SK-N-SH treated with all-trans-retinoic acid at 6 μM for 48 hours (cell line): Measurements from ENCODE around the gene PRR18.

Source experiments
- ARNTL ChIP-seq: fragments of 450-650 bp; formaldehyde crosslinking; IDR thresholded peaks from 2 replicates; pipeline ENCODE4 v1.5.0; 2020; ENCODE audit warnings: low read depth, mild to moderate bottlenecking, moderate library complexity, borderline replicate concordance
- BACH2 ChIP-seq: fragments of 250-450 bp; sonication (Bioruptor Pico); IDR thresholded peaks from 2 replicates; pipeline ENCODE4 v1.9.0; 2021; ENCODE audit warnings: mild to moderate bottlenecking, borderline replicate concordance
- ESRRG ChIP-seq: fragments of 250-450 bp; sonication (Bioruptor Pico); IDR thresholded peaks from 2 replicates; pipeline ENCODE4 v1.6.1; 2021; ENCODE audit warnings: mild to moderate bottlenecking
- GLIS3 ChIP-seq: fragments of 250-450 bp; sonication (Bioruptor Pico); IDR thresholded peaks from 2 replicates; pipeline ENCODE4 v1.5.0; 2020; ENCODE audit warnings: mild to moderate bottlenecking, moderate library complexity
- PATZ1 ChIP-seq: fragments of 250-450 bp; sonication (Bioruptor Pico); IDR thresholded peaks from 2 replicates; pipeline ENCODE4 v1.8.0; 2020; ENCODE audit warnings: mild to moderate bottlenecking, moderate library complexity, borderline replicate concordance
- RARB ChIP-seq: fragments of 250-450 bp; sonication (Bioruptor Pico); IDR thresholded peaks from 2 replicates; pipeline ENCODE4 v1.8.0; 2021; ENCODE audit warnings: mild to moderate bottlenecking, moderate library complexity
- TSHZ2 ChIP-seq: fragments of 250-450 bp; sonication (Bioruptor Pico); IDR thresholded peaks from 2 replicates; pipeline ENCODE4 v1.5.0; 2020; ENCODE audit warnings: mild to moderate bottlenecking, moderate library complexity
- ZFP3 ChIP-seq: fragments of 250-450 bp; sonication (Bioruptor Pico); IDR thresholded peaks from 2 replicates; pipeline ENCODE4 v1.5.0; 2020; ENCODE audit warnings: mild to moderate bottlenecking, moderate library complexity
- ZFP30 ChIP-seq: fragments of 450-650 bp; formaldehyde crosslinking; IDR thresholded peaks from 2 replicates; pipeline ENCODE4 v1.5.0; 2022; ENCODE audit warnings: mild to moderate bottlenecking, moderate library complexity
- ZNF70 ChIP-seq: fragments of 450-650 bp; formaldehyde crosslinking; IDR thresholded peaks from 2 replicates; pipeline ENCODE4 v1.5.0; 2020; ENCODE audit warnings: mild to moderate bottlenecking, moderate library complexity
- ZNF8 ChIP-seq: fragments of 450-650 bp; formaldehyde crosslinking; IDR thresholded peaks from 2 replicates; pipeline ENCODE4 v1.5.0; 2020; ENCODE audit warnings: mild to moderate bottlenecking, moderate library complexity
- TF ChIP-seq, protein P1 (sequence below): fragments of 250-450 bp; sonication (Bioruptor Pico); IDR thresholded peaks from 2 replicates; pipeline ENCODE4 v1.5.1; 2021; ENCODE audit warnings: mild to moderate bottlenecking, moderate library complexity
- TF ChIP-seq, protein P2 (sequence below): fragments of 250-450 bp; sonication (Bioruptor Pico); IDR thresholded peaks from 2 replicates; pipeline ENCODE4 v1.5.1; 2020; ENCODE audit warnings: low read depth, mild to moderate bottlenecking, moderate library complexity

DNA sequence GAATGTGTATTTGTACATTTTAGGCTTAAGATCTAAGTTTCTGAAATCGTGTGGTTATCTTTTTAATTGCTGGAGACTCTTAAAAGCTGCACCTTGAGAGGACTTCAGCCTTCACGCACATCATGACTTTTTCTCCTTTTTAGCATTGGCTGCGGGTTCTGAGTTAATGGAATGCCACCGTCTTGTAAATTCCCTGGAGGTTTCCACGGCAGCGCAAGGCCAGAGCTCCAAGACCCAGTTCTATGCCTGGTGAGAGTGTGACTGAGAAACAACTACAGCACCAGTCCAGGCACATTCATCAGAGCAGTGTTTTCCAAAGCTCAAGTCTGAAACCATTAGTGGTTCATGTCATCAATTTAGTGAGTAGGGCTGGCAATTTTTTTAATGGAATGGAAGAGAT is 23.0 kb downstream of the PRR18 start:
- no peak for TF ChIP-seq ESRRG
- TF ChIP-seq, protein P1, sequence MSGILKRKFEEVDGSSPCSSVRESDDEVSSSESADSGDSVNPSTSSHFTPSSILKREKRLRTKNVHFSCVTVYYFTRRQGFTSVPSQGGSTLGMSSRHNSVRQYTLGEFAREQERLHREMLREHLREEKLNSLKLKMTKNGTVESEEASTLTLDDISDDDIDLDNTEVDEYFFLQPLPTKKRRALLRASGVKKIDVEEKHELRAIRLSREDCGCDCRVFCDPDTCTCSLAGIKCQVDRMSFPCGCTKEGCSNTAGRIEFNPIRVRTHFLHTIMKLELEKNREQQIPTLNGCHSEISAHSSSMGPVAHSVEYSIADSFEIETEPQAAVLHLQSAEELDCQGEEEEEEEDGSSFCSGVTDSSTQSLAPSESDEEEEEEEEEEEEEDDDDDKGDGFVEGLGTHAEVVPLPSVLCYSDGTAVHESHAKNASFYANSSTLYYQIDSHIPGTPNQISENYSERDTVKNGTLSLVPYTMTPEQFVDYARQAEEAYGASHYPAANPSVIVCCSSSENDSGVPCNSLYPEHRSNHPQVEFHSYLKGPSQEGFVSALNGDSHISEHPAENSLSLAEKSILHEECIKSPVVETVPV (CRISPR knock-in tag), result no peak
- TF ChIP-seq TSHZ2 (CRISPR knock-in tag), result no peak
- TF ChIP-seq ARNTL (CRISPR knock-in tag), result no peak
- no peak for TF ChIP-seq RARB
- TF ChIP-seq ZFP30 (CRISPR knock-in tag), result no peak
- no peak for TF ChIP-seq PATZ1
- TF ChIP-seq ZFP3, result no peak
- TF ChIP-seq, protein P2, sequence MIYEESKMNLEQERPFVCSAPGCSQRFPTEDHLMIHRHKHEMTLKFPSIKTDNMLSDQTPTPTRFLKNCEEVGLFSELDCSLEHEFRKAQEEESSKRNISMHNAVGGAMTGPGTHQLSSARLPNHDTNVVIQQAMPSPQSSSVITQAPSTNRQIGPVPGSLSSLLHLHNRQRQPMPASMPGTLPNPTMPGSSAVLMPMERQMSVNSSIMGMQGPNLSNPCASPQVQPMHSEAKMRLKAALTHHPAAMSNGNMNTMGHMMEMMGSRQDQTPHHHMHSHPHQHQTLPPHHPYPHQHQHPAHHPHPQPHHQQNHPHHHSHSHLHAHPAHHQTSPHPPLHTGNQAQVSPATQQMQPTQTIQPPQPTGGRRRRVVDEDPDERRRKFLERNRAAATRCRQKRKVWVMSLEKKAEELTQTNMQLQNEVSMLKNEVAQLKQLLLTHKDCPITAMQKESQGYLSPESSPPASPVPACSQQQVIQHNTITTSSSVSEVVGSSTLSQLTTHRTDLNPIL (CRISPR knock-in tag), result no peak
- TF ChIP-seq BACH2 (CRISPR knock-in tag), result no peak
- TF ChIP-seq ZNF70 (CRISPR knock-in tag), result no peak
- no peak for TF ChIP-seq GLIS3 (CRISPR knock-in tag)
- no peak for TF ChIP-seq ZNF8 (CRISPR knock-in tag)
